Endothelial cell of umbilical vein (primary cell): ENCODE data around the gene HIVEP3.

Source experiments
- CTCF ChIP-seq, 2 donors: IDR thresholded peaks; 1 replicate in 1 of 2; 2 replicates in 1 of 2; pipeline ENCODE4 v1.5.1; 2011; ENCODE audit warnings: low read length in 2 of 2, mild to moderate bottlenecking in 2 of 2, moderate library complexity in 2 of 2, control low read depth in 1 of 2, inconsistent platforms in 1 of 2, low read depth in 1 of 2; ENCODE audit not compliant: insufficient read depth in 1 of 2; ENCODE audit errors: extremely low read depth in 1 of 2
- POLR2A ChIP-seq: IDR thresholded peaks from 2 replicates; pipeline ENCODE4 v1.6.1; 2012; ENCODE audit warnings: low read depth, mild to moderate bottlenecking, control low read depth, low read length

DNA sequence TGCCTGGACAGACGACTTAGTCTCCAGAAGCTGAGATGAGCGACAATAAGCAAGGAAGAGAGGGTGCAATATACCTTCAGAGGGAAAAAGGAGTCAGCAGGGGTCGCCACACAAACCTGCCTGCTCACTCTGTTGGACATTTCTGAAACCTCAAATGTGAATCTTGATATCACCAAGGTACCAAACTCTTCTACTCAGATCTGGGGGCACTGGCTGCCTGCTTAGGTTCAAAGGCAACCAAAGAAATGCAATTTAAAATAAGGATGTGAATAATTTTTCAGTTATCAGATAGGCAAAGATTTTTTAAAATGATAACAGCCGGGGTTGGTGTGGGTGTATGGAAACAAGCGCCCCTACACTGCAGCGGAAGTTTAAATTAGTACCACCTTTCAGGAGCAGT, 164.2 kb downstream of the HIVEP3 start:
- no peak for TF ChIP-seq CTCF (IDR thresholded peaks at IDR 0.05; ENCODE audit: extremely low read depth in 1 of 2, insufficient read depth in 1 of 2, low read depth in 1 of 2, low read length in 2 of 2)
- TF ChIP-seq POLR2A, result no peak
